Ishikawa (cell line): ENCODE data around the gene LETM1.

Experiments
- RAD21 ChIP-seq: IDR thresholded peaks from 2 replicates; pipeline ENCODE4 v1.6.1; 2012; ENCODE audit warnings: low read depth
- YY1 ChIP-seq: IDR thresholded peaks from 2 replicates; pipeline ENCODE4 v1.6.1; 2012; ENCODE audit warnings: low read depth
- TF ChIP-seq, protein P1 (sequence below): IDR thresholded peaks from 2 replicates; pipeline ENCODE4 v1.6.1; 2012

GRCh38 chr4:1833307-1834046, 22.5 kb downstream of the LETM1 start:
- TF ChIP-seq YY1 (no peak), RAD21 (no peak)
- TF ChIP-seq, protein P1, sequence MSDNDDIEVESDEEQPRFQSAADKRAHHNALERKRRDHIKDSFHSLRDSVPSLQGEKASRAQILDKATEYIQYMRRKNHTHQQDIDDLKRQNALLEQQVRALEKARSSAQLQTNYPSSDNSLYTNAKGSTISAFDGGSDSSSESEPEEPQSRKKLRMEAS: no peak
